Measurements from ENCODE around the gene NFE2L1.

GRCh38 chr17:48093341-48094045 is 45.3 kb downstream of the NFE2L1 start:
- no peak for TF ChIP-seq CTCF (IDR thresholded peaks at IDR 0.05)
- no peak for TF ChIP-seq POLR2AphosphoS5 (IDR thresholded peaks at IDR 0.05)
